K562 (cell line): Measurements from ENCODE around the gene TMEM273. TPM values are rescaled to one million over a fixed set of nuclear protein-coding genes. Genes with fewer than 3 reads are reported as not detected.
A peak's percentile ranks its signal among the peaks of the same experiment; 100 is the strongest.

ENCODE experiments used
- BRCA1 ChIP-seq, 2 experiments: fragments of 450-650 bp in 1 of 2; sonication (generic) in 1 of 2; formaldehyde crosslinking in 1 of 2; IDR thresholded peaks; 2 replicates each; pipeline versions ENCODE4 v1.5.0 to v1.6.1; 2017 to 2020; ENCODE audit warnings: mild to moderate bottlenecking in 1 of 2, missing genetic modification reagents in 1 of 2
- COPS2 ChIP-seq: fragments of 450-650 bp; conservative IDR thresholded peaks from 2 replicates; pipeline ENCODE4 v1.6.1; 2016; ENCODE audit warnings: mild to moderate bottlenecking, moderate library complexity
- E2F3 ChIP-seq: fragments of 250-450 bp; sonication (Bioruptor Pico); IDR thresholded peaks from 2 replicates; pipeline ENCODE4 v1.4.0; 2020; ENCODE audit warnings: mild to moderate bottlenecking
- ETV1 ChIP-seq: fragments of 450-650 bp; conservative IDR thresholded peaks from 2 replicates; pipeline ENCODE4 v1.6.1; 2016; ENCODE audit warnings: missing genetic modification characterization, control low read depth, low read depth, missing compliant biosample characterization
- GABPA ChIP-seq: fragments of 200-800 bp; sonication (Bioruptor generic); conservative IDR thresholded peaks from 2 replicates; pipeline ENCODE4 v1.6.1; 2016; ENCODE audit warnings: low read depth, missing genetic modification characterization, missing compliant biosample characterization
- HDAC6 ChIP-seq: IDR thresholded peaks from 2 replicates; pipeline ENCODE4 v1.6.1; 2012; ENCODE audit warnings: low read depth, mild to moderate bottlenecking, control low read depth, inconsistent platforms, low read length, moderate library complexity
- NFRKB ChIP-seq: fragments of 450-650 bp; IDR thresholded peaks from 2 replicates; pipeline ENCODE4 v1.6.1; 2016; ENCODE audit warnings: low read depth
- PHF8 ChIP-seq: fragments of 200-600 bp; sonication (generic); IDR thresholded peaks from 2 replicates; pipeline ENCODE4 v1.6.1; 2012; ENCODE audit warnings: mixed run types, mild to moderate bottlenecking, inconsistent platforms, low read length, moderate library complexity, borderline replicate concordance
- TAF9B ChIP-seq: fragments of 450-650 bp; IDR thresholded peaks from 2 replicates; pipeline ENCODE4 v1.6.1; 2018; ENCODE audit warnings: mild to moderate bottlenecking; ENCODE audit not compliant: partially characterized antibody
- TBP ChIP-seq: optimal IDR thresholded peaks from 2 replicates; pipeline ENCODE3; 2011; ENCODE audit warnings: low read depth, low read length, improper control_type of control experiment
- TCF7L2 ChIP-seq: fragments of 150-350 bp; IDR thresholded peaks from 2 replicates; pipeline ENCODE4 v1.6.1; 2016; ENCODE audit warnings: low read depth, mild to moderate bottlenecking, low read length, moderate library complexity
- ZFP1 ChIP-seq: fragments of 450-650 bp; formaldehyde crosslinking; IDR thresholded peaks from 2 replicates; pipeline ENCODE4 v1.4.0; 2020; ENCODE audit warnings: mild to moderate bottlenecking, mixed read lengths
- ZNF24 ChIP-seq: fragments of 450-650 bp; IDR thresholded peaks from 2 replicates; pipeline ENCODE4 v1.6.1; 2016
- ZNF436 ChIP-seq: fragments of 250-450, 450-650 bp; sonication (Bioruptor Pico); formaldehyde crosslinking; IDR thresholded peaks from 2 replicates; pipeline ENCODE4 v1.7.0; 2020; ENCODE audit warnings: mild to moderate bottlenecking
- ZNF75A ChIP-seq: fragments of 450-650 bp; formaldehyde crosslinking; IDR thresholded peaks from 2 replicates; pipeline ENCODE4 v1.4.0; 2020; ENCODE audit warnings: mild to moderate bottlenecking
- polyA plus RNA-seq, 8 experiments: library from polyadenylated mRNA; depleted of rRNA in 4 of 8; stranded (reverse) in 5 of 8; unstranded in 3 of 8; fragments of >200 nt; fragmentation: Nextera tagmentation in 2 of 8; fragmentation: Illumina TruSeq in 1 of 8; extraction: Ambion mirVana in 2 of 8; extraction: Trizol in 1 of 8; gene quantifications; 2 replicates each; pipeline versions ENCODE4 v1.2.1 to v1.2.3, GENCODE V29; 2011 to 2014; ENCODE audit warnings: inconsistent platforms in 1 of 8, missing spikeins in 1 of 8
- total RNA-seq, 7 experiments: library from RNA; depleted of rRNA in 6 of 7; stranded (reverse); fragments of >200 nt in 6 of 7; fragmentation: Illumina TruSeq in 2 of 7; extraction: Trizol in 2 of 7; gene quantifications; 2 replicates each; pipeline versions ENCODE4 v1.2.1 to v1.2.3, GENCODE V29; 2011 to 2021; ENCODE audit warnings: low replicate concordance in 1 of 7
- TF ChIP-seq, protein P1 (sequence below): IDR thresholded peaks from 2 replicates; pipeline ENCODE4 v1.6.1; 2016; ENCODE audit warnings: missing genetic modification characterization, missing compliant biosample characterization
- TF ChIP-seq, protein P2 (sequence below): fragments of 250-450 bp; sonication (Bioruptor Pico); IDR thresholded peaks from 2 replicates; pipeline ENCODE4 v1.5.0; 2020; ENCODE audit warnings: mild to moderate bottlenecking, borderline replicate concordance
- TF ChIP-seq, protein P3 (sequence below): fragments of 450-650 bp; conservative IDR thresholded peaks from 2 replicates; pipeline ENCODE4 v1.6.1; 2016; ENCODE audit warnings: missing genetic modification characterization, low read depth, mild to moderate bottlenecking, control low read depth, missing compliant biosample characterization
- TF ChIP-seq, protein P4 (sequence below): sonication (generic); formaldehyde crosslinking; IDR thresholded peaks from 2 replicates; pipeline ENCODE4 v1.8.0; 2023; ENCODE audit warnings: mild to moderate bottlenecking, missing genetic modification reagents
- TF ChIP-seq, protein P5 (sequence below): fragments of 250-450 bp; sonication (Bioruptor Pico); IDR thresholded peaks from 2 replicates; pipeline ENCODE4 v1.8.0; 2021; ENCODE audit warnings: moderate library complexity, mild to moderate bottlenecking, inconsistent platforms

The TMEM273 gene
- total and polyA plus RNA-seq, 9 of the 15 experiments (the other 6 are each of a cell fraction or from before 2014, with no cell fraction given), result 39.2 to 131 (median 95.6) TPM

DNA sequence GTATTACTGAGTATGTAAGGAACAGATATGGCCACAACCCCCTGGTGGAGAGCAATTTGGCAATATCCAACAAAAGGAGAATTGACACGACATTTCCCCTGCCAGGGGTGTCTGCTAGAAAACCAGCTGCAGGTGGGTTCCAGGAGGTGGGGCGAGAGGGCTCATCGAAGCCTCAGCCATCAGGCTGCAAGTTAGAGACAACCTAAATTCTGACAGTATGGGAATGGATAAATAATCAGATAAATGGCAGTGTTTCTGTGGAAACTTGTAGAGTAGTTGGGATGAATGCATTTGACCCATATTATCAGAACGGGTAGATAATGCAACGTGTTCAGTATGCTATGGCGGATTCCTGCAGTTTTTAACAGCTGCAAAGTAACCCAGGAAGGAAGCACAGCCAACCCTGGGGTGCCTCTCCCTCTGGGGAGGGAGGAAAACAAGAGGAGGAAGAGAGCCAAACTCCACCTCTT, 3.5 kb downstream of the TMEM273 start (continued):
- TF ChIP-seq, protein P1, sequence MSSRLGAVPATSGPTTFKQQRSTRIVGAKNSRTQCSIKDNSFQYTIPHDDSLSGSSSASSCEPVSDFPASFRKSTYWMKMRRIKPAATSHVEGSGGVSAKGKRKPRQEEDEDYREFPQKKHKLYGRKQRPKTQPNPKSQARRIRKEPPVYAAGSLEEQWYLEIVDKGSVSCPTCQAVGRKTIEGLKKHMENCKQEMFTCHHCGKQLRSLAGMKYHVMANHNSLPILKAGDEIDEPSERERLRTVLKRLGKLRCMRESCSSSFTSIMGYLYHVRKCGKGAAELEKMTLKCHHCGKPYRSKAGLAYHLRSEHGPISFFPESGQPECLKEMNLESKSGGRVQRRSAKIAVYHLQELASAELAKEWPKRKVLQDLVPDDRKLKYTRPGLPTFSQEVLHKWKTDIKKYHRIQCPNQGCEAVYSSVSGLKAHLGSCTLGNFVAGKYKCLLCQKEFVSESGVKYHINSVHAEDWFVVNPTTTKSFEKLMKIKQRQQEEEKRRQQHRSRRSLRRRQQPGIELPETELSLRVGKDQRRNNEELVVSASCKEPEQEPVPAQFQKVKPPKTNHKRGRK (tag), result no peak
- TF ChIP-seq NFRKB (peak; percentile 81), TAF9B (no peak), TBP (no peak), HDAC6 (no peak), ZNF24 (no peak), TCF7L2 (no peak), GABPA (tag) (no peak), PHF8 (no peak), BRCA1 (IDR thresholded peaks at IDR 0.05) (no peak), BRCA1 (CRISPR knock-in tag; IDR thresholded peaks at IDR 0.05) (no peak), ZNF75A (no peak), ETV1 (tag) (peak; percentile 54; the same call in 1 of the 2 replicates), ZNF436 (no peak), E2F3 (no peak), COPS2 (no peak), ZFP1 (CRISPR knock-in tag) (no peak)
- TF ChIP-seq, protein P2, sequence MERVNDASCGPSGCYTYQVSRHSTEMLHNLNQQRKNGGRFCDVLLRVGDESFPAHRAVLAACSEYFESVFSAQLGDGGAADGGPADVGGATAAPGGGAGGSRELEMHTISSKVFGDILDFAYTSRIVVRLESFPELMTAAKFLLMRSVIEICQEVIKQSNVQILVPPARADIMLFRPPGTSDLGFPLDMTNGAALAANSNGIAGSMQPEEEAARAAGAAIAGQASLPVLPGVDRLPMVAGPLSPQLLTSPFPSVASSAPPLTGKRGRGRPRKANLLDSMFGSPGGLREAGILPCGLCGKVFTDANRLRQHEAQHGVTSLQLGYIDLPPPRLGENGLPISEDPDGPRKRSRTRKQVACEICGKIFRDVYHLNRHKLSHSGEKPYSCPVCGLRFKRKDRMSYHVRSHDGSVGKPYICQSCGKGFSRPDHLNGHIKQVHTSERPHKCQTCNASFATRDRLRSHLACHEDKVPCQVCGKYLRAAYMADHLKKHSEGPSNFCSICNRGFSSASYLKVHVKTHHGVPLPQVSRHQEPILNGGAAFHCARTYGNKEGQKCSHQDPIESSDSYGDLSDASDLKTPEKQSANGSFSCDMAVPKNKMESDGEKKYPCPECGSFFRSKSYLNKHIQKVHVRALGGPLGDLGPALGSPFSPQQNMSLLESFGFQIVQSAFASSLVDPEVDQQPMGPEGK, result 0 out of 2 replicates have a peak, but pooled peaks have one; percentile 32
- TF ChIP-seq, protein P3, sequence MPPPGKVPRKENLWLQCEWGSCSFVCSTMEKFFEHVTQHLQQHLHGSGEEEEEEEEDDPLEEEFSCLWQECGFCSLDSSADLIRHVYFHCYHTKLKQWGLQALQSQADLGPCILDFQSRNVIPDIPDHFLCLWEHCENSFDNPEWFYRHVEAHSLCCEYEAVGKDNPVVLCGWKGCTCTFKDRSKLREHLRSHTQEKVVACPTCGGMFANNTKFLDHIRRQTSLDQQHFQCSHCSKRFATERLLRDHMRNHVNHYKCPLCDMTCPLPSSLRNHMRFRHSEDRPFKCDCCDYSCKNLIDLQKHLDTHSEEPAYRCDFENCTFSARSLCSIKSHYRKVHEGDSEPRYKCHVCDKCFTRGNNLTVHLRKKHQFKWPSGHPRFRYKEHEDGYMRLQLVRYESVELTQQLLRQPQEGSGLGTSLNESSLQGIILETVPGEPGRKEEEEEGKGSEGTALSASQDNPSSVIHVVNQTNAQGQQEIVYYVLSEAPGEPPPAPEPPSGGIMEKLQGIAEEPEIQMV (tag), result no peak
- TF ChIP-seq, protein P4, sequence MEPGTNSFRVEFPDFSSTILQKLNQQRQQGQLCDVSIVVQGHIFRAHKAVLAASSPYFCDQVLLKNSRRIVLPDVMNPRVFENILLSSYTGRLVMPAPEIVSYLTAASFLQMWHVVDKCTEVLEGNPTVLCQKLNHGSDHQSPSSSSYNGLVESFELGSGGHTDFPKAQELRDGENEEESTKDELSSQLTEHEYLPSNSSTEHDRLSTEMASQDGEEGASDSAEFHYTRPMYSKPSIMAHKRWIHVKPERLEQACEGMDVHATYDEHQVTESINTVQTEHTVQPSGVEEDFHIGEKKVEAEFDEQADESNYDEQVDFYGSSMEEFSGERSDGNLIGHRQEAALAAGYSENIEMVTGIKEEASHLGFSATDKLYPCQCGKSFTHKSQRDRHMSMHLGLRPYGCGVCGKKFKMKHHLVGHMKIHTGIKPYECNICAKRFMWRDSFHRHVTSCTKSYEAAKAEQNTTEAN (CRISPR knock-in tag), result no peak
- TF ChIP-seq, protein P5, sequence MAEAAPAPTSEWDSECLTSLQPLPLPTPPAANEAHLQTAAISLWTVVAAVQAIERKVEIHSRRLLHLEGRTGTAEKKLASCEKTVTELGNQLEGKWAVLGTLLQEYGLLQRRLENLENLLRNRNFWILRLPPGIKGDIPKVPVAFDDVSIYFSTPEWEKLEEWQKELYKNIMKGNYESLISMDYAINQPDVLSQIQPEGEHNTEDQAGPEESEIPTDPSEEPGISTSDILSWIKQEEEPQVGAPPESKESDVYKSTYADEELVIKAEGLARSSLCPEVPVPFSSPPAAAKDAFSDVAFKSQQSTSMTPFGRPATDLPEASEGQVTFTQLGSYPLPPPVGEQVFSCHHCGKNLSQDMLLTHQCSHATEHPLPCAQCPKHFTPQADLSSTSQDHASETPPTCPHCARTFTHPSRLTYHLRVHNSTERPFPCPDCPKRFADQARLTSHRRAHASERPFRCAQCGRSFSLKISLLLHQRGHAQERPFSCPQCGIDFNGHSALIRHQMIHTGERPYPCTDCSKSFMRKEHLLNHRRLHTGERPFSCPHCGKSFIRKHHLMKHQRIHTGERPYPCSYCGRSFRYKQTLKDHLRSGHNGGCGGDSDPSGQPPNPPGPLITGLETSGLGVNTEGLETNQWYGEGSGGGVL (CRISPR knock-in tag), result no peak
